ENCODE data around the gene KCNIP4. TPM values are rescaled to one million over a fixed set of nuclear protein-coding genes. Genes with fewer than 3 reads are reported as not detected.

The KCNIP4 gene
- total RNA-seq, 4 donors from 2014 or later = not detected

DNA sequence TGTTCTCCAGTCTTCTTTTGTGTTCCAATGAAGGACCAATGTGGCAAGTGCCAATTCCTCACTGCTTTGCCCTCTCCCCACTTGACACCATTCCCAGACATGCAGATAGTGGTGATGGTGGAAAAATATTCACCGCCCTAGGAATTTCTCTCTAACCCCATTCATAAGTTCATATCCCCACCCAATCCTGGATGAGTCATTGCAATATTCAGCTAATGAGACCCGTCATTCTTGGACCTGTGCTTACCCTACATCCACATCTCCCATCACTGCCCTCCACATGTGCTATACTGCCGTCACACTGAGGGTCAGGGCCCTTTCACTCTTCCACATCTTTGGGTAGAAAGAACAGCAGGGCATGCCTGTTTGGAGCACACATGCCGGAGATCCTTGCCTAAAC, 199.2 kb downstream of the KCNIP4 start:
- no peak for DNase-seq (ENCODE audit: low spot score in 2 of 2)
- H3K27me3 ChIP-seq = no peaks in the 10 kb centered on the region
- no peak overlapping the region for H3K27ac ChIP-seq
- no peaks in the 10 kb centered on the region for H3K36me3 ChIP-seq
- TF ChIP-seq POLR2A (IDR thresholded peaks at IDR 0.05) = no peak
- TF ChIP-seq, protein P1, sequence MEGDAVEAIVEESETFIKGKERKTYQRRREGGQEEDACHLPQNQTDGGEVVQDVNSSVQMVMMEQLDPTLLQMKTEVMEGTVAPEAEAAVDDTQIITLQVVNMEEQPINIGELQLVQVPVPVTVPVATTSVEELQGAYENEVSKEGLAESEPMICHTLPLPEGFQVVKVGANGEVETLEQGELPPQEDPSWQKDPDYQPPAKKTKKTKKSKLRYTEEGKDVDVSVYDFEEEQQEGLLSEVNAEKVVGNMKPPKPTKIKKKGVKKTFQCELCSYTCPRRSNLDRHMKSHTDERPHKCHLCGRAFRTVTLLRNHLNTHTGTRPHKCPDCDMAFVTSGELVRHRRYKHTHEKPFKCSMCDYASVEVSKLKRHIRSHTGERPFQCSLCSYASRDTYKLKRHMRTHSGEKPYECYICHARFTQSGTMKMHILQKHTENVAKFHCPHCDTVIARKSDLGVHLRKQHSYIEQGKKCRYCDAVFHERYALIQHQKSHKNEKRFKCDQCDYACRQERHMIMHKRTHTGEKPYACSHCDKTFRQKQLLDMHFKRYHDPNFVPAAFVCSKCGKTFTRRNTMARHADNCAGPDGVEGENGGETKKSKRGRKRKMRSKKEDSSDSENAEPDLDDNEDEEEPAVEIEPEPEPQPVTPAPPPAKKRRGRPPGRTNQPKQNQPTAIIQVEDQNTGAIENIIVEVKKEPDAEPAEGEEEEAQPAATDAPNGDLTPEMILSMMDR (IDR thresholded peaks at IDR 0.05) = no peak
- H3K4me3 ChIP-seq = no peak overlapping the region
- no peaks in the 10 kb centered on the region for H3K4me1 ChIP-seq
- WGBS, 2 donors = 82 to 87% methylated on average over 4 of the region's 4 CpGs
- no peaks in the 10 kb centered on the region for H3K9me3 ChIP-seq

DNA sequence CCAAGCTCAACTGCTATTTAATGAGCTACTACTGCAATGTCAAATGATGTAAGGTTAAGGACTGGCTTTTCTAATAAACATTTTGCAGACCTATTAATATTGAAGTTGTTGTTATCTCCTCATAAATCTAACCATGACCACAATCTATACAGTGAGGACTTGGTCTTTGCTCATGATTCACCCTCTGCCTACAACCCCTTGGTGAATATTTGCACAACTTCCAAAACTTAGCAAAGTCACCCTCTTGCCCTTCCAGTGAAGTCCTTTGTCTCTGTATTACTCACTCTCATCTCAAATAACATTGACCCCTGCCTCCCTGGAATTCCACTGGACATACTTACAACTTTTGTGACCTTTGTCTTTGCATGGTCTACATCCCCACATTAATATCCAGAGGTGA, 204.5 kb downstream of the KCNIP4 start:
- no peak for TF ChIP-seq EP300 (IDR thresholded peaks at IDR 0.05)
- TF ChIP-seq, protein P1 (IDR thresholded peaks at IDR 0.05) = no peak
- TF ChIP-seq POLR2A (IDR thresholded peaks at IDR 0.05) = no peak
- DNase-seq (ENCODE audit: low spot score in 2 of 2) = no peak
- no peaks in the 10 kb centered on the region for H3K9me3 ChIP-seq
- no peaks in the 10 kb centered on the region for H3K27me3 ChIP-seq
- no peaks in the 10 kb centered on the region for H3K4me1 ChIP-seq
- H3K27ac ChIP-seq = no peak overlapping the region
- no peaks in the 10 kb centered on the region for H3K36me3 ChIP-seq
- H3K4me3 ChIP-seq = no peak overlapping the region

DNA sequence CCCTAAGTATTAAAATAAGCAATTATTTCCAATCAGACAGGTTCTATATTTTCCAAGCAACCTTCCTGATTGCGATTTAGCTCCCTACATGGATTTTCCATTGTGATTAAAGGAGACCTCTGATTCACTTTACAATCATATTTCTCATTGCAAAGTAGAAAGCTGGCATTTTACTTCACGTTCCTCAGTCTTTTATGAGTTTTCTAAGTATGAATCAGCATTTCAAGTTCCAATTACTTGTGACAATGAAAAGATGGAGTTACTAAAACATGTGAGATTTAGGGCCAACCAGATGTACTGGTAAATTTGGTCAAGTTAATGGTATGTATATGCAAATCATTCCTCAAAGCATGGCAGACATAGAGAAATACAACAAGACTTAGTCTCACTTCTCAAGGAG, 206.2 kb downstream of the KCNIP4 start:
- H3K27ac ChIP-seq = no peak overlapping the region
- no peaks in the 10 kb centered on the region for H3K27me3 ChIP-seq
- TF ChIP-seq EP300 (IDR thresholded peaks at IDR 0.05) (no peak), POLR2A (IDR thresholded peaks at IDR 0.05) (no peak)
- TF ChIP-seq, protein P1 (IDR thresholded peaks at IDR 0.05) = no peak
- H3K36me3 ChIP-seq = no peaks in the 10 kb centered on the region
- no peaks in the 10 kb centered on the region for H3K4me1 ChIP-seq
- H3K4me3 ChIP-seq = no peak overlapping the region
- H3K9me3 ChIP-seq = no peaks in the 10 kb centered on the region
- 86% methylated on average over 2 of the region's 2 CpGs for WGBS, 2 donors
- DNase-seq (ENCODE audit: low spot score in 2 of 2) = no peak

DNA sequence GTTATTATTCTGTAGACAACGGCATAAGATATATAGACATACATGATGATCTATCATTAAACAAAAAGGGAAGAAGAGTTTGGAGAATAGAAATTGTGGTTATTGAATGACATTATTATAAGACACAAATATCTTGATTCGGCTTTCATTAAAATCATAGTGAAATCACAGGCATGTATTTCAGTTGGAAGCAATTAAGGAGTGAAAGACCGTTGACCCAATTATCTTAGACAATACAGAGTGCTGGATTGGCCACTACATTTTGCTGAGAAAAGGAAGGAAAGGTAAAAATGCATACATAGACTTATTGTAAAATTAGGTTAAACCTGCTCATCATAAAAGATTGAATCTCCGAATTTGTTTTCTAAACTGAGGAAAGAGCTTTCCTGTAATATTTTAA, 209.8 kb downstream of the KCNIP4 start:
- TF ChIP-seq, protein P1 (IDR thresholded peaks at IDR 0.05) = no peak
- TF ChIP-seq EP300 (IDR thresholded peaks at IDR 0.05) (no peak), POLR2A (IDR thresholded peaks at IDR 0.05) (no peak)
- Histone ChIP-seq H3K27ac (no peak overlapping the region), H3K27me3 (no peaks in the 10 kb centered on the region), H3K36me3 (no peaks in the 10 kb centered on the region), H3K4me3 (no peak overlapping the region), H3K9me3 (no peaks in the 10 kb centered on the region), H3K4me1 (no peaks in the 10 kb centered on the region)
- 80 to 91% methylated on average over 4 of the region's 4 CpGs for WGBS, 2 donors
- DNase-seq (ENCODE audit: low spot score in 2 of 2) = no peak

DNA sequence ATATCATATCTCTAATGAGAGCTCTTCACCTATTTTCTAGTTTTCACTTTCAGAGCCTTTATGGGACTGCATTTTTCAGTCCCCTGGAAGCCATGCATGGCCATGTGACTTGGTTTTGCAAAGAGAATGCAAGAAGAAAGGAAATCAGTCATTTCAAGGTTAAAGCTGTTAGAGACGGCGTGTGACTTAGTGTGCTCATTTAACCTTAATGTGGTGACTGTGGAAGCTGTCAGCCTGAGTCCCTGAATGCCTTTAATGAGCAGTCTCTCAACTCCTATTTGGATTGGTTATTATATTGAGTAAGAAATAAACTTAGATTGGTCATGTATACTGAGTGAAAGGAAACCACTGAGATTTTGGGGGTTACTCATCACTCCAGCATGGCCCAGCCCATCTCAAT, 212.7 kb downstream of the KCNIP4 start:
- Histone ChIP-seq H3K27me3 (no peaks in the 10 kb centered on the region), H3K4me3 (no peak overlapping the region), H3K9me3 (no peaks in the 10 kb centered on the region), H3K27ac (no peak overlapping the region), H3K36me3 (no peaks in the 10 kb centered on the region), H3K4me1 (no peaks in the 10 kb centered on the region)
- TF ChIP-seq, protein P1 (IDR thresholded peaks at IDR 0.05) = no peak
- TF ChIP-seq POLR2A (IDR thresholded peaks at IDR 0.05) = no peak
- no peak for TF ChIP-seq EP300 (IDR thresholded peaks at IDR 0.05)
- DNase-seq (ENCODE audit: low spot score in 2 of 2) = no peak
- 48 to 51% methylated on average over 2 of the region's 2 CpGs for WGBS, 2 donors

Measured in tibial nerve (tissue), 4 donors.